ENCODE results near the gene HADH.
"Not testable (repeated sequence)": the region's sequence is repeated elsewhere in the genome, so short reads cannot be mapped to it uniquely, and the experiment has no call there.

Gene HADH

GRCh38 chr4:108031427-108032083 is 41.9 kb downstream of the HADH start:
- no peak for DNase-seq (ENCODE audit: low read depth in 2 of 2)

GRCh38 chr4:108033348-108033747 is 43.7 kb downstream of the HADH start:
- DNase-seq (ENCODE audit: low read depth in 2 of 2) = no peak

GRCh38 chr4:108034565-108034964 is 44.9 kb downstream of the HADH start:
- no peak for DNase-seq (ENCODE audit: low read depth in 2 of 2)

- no peak for DNase-seq (ENCODE audit: low read depth in 2 of 2)
Observed at GRCh38 chr4:108035691-108036090, 46.0 kb downstream of the HADH start.

- no peak for DNase-seq (ENCODE audit: low read depth in 2 of 2)
Observed at GRCh38 chr4:108036213-108036612, 46.5 kb downstream of the HADH start.

GRCh38 chr4:108037884-108038283 is 48.2 kb downstream of the HADH start:
- DNase-seq (ENCODE audit: low read depth in 2 of 2) = no peak

- no peak for DNase-seq (ENCODE audit: low read depth in 2 of 2)
Observed at GRCh38 chr4:108042927-108043326, 53.2 kb downstream of the HADH start.

GRCh38 chr4:108043526-108043925 is 53.8 kb downstream of the HADH start:
- no peak for DNase-seq (ENCODE audit: low read depth in 2 of 2)

GRCh38 chr4:108044951-108045686 is 55.4 kb downstream of the HADH start:
- no peak for DNase-seq (ENCODE audit: low read depth in 2 of 2)

- no peak for DNase-seq (ENCODE audit: low read depth in 2 of 2)
Observed at GRCh38 chr4:108045687-108046024, 56.0 kb downstream of the HADH start.

- DNase-seq (ENCODE audit: low read depth in 2 of 2) = no peak
Observed at GRCh38 chr4:108047199-108047598, 57.5 kb downstream of the HADH start.

GRCh38 chr4:108048157-108048556 is 58.5 kb downstream of the HADH start:
- no peak for DNase-seq (ENCODE audit: low read depth in 2 of 2)

GRCh38 chr4:108048997-108049396 is 59.3 kb downstream of the HADH start:
- DNase-seq (ENCODE audit: low read depth in 2 of 2) = no peak

- no peak for DNase-seq (ENCODE audit: low read depth in 2 of 2)
Observed at GRCh38 chr4:108049406-108049805, 59.7 kb downstream of the HADH start.

- DNase-seq (ENCODE audit: low read depth in 2 of 2) = not testable (repeated sequence)
Observed at GRCh38 chr4:108050166-108051111, 60.8 kb downstream of the HADH start.

GRCh38 chr4:108051343-108051742 is 61.7 kb downstream of the HADH start:
- no peak for DNase-seq (ENCODE audit: low read depth in 2 of 2)

- no peak for DNase-seq (ENCODE audit: low read depth in 2 of 2)
Observed at GRCh38 chr4:108052558-108053120, 63.0 kb downstream of the HADH start.

GRCh38 chr4:108053251-108053711 is 63.6 kb downstream of the HADH start:
- DNase-seq (ENCODE audit: low read depth in 2 of 2) = no peak

GRCh38 chr4:108054025-108054638 is 64.4 kb downstream of the HADH start:
- no peak for DNase-seq (ENCODE audit: low read depth in 2 of 2)

- no peak for DNase-seq (ENCODE audit: low read depth in 2 of 2)
Observed at GRCh38 chr4:108055787-108056186, 66.1 kb downstream of the HADH start.

GRCh38 chr4:108056418-108056817 is 66.7 kb downstream of the HADH start:
- no peak for DNase-seq (ENCODE audit: low read depth in 2 of 2)
